ENCODE results near the gene KAZN.

DNA sequence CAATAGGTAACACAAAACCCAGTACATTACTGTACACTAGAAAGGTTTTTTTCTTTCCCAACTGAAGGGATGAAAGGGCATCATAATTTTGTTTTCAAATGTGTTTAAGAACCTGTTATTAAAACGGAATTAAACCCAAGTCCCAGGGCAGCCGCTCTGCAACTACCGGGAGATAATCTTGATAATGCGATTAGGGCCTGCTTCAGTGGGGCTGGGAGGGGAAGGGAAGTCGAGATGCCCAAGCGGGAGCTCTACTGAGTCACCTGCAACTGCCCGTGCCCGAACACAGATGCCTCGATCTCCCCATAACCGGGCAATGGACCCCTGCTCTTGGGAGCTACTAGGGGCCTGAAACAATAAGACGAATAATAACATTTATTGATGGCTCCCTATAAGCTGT is 61.4 kb downstream of the KAZN start:
- no peak for TF ChIP-seq FOXM1 (IDR thresholded peaks at IDR 0.05; ENCODE audit: low read depth)
- TF ChIP-seq YY1 (IDR thresholded peaks at IDR 0.05; ENCODE audit: low read depth) = no peak
- no peak for TF ChIP-seq IRF3 (IDR thresholded peaks at IDR 0.05; ENCODE audit: low read depth, low read length)
- TF ChIP-seq CTCF (IDR thresholded peaks at IDR 0.05) = no peak
- TF ChIP-seq MXI1 (IDR thresholded peaks at IDR 0.05; ENCODE audit: low read depth, low read length) = no peak
